Activated CD4-positive, alpha-beta T cell treated with anti-CD3 and anti-CD28 coated beads, Interleukin-2, amount 50 U/mL, for 4 hours (primary cell): ENCODE measurements around the gene ALG12.

Source experiments
- DNase-seq, 2 experiments: peaks; one replicate each; pipeline ENCODE4 v3.0.0-alpha.2; 2020

Gene ALG12

GRCh38 chr22:49886346-49887063 lies 31.7 kb downstream of the ALG12 start:
- no peak for DNase-seq

GRCh38 chr22:49885881-49886280 lies 32.4 kb downstream of the ALG12 start:
- DNase-seq, result no peak

- no peak for DNase-seq
Observed at GRCh38 chr22:49885281-49885680, 33.0 kb downstream of the ALG12 start.

- no peak for DNase-seq
Observed at GRCh38 chr22:49884503-49885260, 33.6 kb downstream of the ALG12 start.

DNA sequence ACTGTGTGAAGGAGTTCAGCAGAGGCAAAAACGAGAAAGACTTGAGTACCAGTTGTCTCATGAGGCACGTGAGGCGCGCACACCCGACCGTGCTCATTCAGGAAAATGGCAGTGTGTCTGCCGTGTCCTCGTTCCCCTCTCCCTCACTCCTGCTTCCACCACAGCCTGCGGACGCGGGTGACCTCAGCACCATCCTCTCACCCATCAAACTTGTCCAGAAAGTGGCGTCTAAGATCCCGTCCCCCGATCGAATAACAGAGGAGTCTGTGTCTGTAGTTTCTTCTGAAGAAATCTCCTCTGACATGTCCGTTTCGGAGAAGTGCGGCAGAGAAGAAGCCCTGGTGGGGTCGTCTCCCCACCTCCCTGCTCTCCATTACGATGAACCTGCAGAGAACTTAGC lies 34.2 kb downstream of the ALG12 start:
- DNase-seq, result no peak

DNA sequence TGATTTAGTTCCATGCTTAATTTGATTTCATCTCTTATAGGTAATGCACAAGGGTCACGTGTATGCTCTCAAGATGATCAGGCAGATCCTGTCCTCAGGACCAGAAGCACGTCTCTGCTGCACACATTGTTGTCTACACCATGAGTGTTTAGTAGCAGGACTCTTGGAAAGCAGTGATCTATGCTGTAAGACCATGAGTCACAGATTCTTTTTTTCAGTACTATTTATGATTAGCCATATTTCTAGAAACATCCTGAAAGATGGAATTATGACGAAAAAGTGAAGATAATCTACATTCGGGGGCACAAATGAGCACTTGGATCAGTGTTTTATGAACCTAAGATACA lies 35.0 kb downstream of the ALG12 start:
- DNase-seq, result no peak

GRCh38 chr22:49882519-49883293 lies 35.5 kb downstream of the ALG12 start:
- no peak for DNase-seq

GRCh38 chr22:49881856-49882255 lies 36.4 kb downstream of the ALG12 start:
- DNase-seq, result no peak

DNA sequence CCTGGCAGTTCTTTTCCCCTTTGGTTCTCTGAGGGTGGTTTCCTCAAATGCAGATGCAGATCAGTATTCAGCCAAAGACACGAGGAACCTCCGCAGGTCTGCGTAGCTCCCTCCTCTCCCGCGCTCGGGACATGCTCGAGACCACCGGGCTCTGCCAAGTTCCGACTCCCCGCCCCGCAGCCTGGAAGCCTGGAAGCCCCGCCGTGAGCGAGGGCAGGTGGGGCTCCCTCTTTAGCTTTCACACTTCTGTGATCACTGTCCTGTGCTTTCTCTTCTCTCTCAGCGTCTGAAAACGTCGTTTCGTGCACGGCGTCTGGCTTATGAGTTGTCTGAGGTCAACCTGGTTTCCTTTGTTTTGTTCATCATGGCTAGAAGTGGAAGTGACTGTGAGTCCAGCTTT lies 38.0 kb downstream of the ALG12 start:
- DNase-seq, result no peak

GRCh38 chr22:49879871-49880270 lies 38.4 kb downstream of the ALG12 start:
- no peak for DNase-seq

- no peak for DNase-seq
Observed at GRCh38 chr22:49878206-49878605, 40.0 kb downstream of the ALG12 start.

GRCh38 chr22:49877642-49878041 lies 40.6 kb downstream of the ALG12 start:
- no peak for DNase-seq

DNA sequence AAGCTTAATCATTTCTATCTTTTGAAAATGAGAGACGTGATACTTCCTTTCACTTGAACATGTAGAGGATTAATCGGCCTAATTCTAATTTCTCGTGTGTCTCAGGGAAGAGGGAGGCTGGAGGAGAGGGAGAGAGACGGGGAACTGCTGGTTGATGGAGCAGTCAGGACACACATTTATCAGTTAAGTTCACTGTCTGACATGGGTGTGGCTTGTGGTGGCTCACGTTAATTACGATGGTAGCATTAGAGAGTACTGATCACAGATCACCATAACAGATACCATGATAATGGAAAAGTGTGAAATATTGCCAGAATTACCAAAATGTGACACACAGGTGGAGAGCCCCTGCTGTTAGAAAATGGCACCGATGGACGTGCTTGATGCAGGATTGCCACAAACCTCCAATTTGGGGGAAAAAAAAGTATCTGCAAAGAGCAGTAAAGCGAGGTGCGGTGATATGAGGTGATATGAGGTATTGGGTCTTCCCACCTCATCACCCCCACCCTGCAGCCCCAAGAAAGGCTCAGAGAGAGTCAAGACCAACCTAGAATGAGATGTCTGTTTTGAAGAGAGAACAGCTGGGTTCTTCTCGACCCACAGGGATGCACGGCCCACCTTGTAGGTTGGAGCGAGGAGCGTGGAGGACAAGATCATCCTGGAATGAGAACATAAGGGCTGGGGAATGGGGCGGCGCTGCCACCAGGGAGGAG lies 44.9 kb downstream of the ALG12 start:
- DNase-seq, result no peak

- no peak for DNase-seq
Observed at GRCh38 chr22:49872347-49872746, 45.9 kb downstream of the ALG12 start.

GRCh38 chr22:49871482-49871881 lies 46.8 kb downstream of the ALG12 start:
- DNase-seq, result no peak

DNA sequence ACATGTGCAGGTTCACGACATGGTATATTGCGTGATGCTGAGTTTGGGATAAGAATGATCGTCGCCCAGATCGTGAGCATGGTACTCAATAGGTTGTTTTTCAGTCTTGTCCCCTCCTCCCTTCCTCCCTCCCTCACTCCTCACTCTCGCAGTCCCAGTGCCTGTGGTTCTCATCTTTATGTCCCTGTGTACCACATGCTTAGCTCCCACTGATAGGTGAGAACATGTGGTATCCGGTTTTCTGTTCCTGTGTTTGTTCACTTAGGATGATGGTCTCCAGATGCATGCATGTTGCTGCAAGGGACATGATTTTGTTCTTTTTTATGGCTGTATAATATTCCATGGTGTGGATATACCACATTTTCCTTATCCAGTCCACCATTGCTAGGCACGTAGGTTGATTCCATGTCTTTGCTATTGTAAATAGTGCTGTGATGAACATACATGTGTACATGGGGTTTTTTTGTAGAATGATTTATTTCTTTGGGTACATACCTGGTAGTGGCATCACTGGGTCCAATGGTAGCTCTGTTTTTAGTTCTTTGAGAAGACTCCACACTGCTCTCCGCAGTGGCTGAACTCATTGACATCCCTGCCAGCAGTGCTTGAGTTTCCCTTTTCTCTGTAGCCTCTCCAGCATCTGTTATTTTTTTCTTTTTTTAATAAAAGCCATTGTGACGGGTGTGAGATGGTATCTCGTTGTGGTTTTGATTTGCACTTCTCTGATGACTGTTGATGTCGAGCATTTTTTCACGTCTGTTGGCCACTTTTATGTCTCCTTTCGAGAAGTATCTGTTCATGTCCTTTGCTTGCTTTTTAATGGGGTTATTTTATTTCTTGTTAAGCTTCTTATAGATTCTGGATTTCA lies 48.2 kb downstream of the ALG12 start:
- DNase-seq, result no peak

DNA sequence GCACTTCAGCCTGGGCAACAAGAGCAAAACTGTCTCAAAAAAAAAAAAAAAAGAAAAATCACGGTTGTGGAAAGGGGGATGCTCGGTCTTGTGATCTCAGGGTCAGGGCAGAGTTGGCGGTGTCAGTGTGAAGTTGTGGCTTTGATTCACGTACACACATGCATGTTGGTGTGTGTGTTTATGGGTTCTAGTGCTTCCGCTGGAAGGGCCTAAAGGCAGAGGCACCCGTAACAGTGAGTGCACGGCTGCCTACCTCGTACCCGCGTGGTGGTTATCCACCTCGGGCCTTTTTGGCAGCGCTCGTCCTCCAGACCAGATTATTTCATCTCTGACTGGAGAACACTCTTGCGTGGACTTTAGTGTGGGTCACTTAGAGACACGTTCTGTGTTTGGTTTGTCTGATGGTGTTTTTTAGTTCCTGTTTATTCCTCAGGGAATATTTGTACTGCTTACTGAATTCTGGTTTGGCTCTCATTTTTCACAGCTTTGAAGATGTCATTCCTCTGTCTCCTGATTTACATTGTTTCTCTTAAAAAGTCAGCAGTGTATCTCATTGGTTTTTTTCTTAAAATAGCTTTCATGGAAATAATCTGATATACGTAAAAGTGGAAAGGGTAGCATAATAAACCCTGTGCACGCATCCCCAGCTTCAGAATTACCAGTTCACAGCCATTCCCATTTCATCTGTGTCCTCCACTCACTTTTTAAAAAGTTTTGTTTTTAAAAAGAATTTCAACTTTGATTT lies 49.0 kb downstream of the ALG12 start:
- DNase-seq, result no peak

GRCh38 chr22:49867303-49868265 lies 50.7 kb downstream of the ALG12 start:
- DNase-seq, result no peak

DNA sequence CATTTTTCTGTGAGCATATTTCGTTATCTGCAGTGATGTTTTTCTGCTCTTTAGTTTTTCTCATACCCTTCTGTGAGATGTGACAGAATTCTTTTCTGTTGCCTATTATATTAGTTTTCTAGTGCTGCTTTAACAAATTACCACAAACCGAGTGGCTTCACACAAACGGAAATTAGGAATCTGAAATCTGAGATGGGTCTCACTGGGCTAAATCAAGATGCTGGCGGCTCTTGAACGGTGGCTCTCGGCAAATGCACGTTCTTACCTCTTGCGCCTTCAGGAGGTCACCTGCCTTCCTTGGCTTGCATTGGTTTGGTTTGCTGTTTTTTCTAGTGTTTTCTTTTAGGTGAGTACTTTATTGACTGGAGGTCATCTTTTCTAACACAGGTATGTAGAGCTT lies 51.6 kb downstream of the ALG12 start:
- no peak for DNase-seq

DNA sequence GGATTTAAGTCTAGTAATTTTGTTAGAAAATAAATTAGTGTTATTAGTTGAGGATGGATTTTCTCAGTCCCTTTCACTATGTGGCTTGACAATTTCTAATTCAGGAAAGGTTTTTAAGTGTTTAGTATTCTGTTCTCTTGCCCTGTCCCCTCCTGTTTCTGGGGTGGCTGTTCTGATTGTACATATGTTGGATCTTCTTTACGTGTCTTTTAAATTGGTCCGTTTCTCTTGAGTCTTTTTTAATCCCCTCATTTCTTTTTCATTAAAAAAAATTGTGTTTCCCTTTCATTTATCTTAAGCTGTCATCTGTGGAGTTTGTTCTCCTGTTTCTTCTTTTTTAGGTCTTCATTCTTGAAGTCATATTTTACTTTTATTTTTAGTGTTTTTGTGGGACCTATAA lies 52.1 kb downstream of the ALG12 start:
- no peak for DNase-seq
